Fibroblast of mammary gland (primary cell): ENCODE measurements around the gene OPCML.

ENCODE experiments used
- DNase-seq: peaks from one replicate; pipeline ENCODE4 v3.0.0-alpha.2; 2010; ENCODE audit warnings: low read depth
- H3K4me3 ChIP-seq: 2 replicates; pipeline ENCODE4 v1.5.1; 2011; ENCODE audit warnings: low read depth, mild to moderate bottlenecking, low read length, moderate library complexity; ENCODE audit not compliant: control insufficient read depth
- CTCF ChIP-seq: conservative IDR thresholded peaks from 2 replicates; pipeline ENCODE4 v1.5.1; 2011; ENCODE audit warnings: low read depth, low read length, inconsistent platforms; ENCODE audit not compliant: control insufficient read depth, insufficient read depth

OPCML gene

DNA sequence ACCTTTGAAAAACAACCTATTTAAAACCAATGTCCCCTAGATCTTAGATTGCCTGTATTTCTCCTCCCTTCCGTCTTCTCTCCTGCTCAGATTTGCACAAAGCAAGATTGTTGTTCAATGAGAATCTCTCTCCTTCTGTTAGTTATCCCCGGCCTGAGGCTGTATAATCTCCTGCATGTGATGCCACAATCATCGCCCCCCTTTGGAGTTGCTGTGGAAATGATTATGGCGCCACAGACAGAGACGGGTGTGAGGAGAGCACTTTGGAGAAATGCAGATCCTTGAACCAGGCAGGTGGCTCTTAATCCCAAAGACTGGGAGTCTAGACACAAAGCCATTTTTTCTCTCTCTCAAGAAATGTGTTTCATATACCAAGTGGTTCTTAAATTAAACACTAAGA, 941.3 kb downstream of the OPCML start:
- no peak for TF ChIP-seq CTCF
- no peak overlapping the region for H3K4me3 ChIP-seq
- DNase-seq, result no peak

DNA sequence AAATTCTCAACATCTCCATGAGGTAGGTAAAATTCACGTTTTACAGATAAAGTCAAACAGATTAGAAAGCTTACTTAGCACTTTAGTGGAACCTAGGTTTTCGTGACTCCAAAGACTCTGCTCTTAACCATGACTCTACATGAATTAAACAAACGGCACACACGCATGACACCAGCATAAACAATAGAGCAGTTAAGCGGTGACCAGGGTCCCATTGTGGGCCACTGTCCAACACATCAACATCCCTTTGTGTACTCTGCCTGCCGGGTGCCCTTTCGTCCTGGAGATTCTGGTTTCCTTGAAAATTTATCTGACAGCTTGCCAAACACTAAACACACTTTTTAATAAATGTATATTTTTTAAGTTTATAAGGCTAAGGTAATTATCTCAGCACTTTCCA, 941.7 kb downstream of the OPCML start:
- no peak for TF ChIP-seq CTCF
- DNase-seq, result no peak
- no peak overlapping the region for H3K4me3 ChIP-seq

DNA sequence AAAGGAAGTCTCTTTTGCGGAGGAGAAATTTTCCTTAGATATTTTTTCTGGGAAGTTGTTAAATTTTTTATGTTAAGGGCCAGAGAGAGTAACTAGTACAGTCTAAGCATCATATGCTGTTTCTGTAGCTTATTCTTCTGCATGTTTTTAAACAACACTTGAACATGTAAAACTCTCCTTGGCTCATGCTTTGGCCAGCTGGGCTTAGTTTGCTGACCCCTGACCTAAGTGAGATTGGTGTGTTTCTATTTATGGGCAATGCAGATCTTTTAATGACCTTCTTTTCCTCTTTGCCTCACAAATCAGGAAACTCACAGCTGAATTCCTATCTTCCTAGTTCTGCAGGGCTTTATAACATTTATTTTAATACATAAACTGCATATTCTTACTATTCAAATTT, 942.5 kb downstream of the OPCML start:
- no peak overlapping the region for H3K4me3 ChIP-seq
- no peak for TF ChIP-seq CTCF
- no peak for DNase-seq

DNA sequence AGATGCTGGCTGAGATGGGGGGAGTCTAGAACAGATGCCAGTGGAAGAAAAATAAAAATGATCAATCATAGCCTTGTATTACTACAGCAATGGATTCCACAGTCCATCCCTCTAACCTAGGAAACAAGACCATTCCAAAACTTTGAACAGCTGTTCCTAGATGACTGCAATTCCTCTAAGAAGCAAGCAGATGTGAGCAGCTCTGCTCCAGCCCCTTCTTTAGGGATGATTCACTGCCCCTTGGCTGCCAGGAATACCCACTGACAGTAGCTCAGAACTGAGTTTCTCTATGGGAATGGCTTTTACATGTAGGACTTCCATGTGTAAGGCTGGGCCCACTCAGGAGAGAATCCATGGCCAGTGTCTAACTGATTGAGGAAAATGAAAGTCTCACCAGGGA, 943.9 kb downstream of the OPCML start:
- DNase-seq, result no peak
- H3K4me3 ChIP-seq, result no peak overlapping the region
- TF ChIP-seq CTCF, result no peak

- no peak for DNase-seq
- no peak for TF ChIP-seq CTCF
- H3K4me3 ChIP-seq, result no peak overlapping the region
Observed at GRCh38 chr11:132587716-132588115, 944.6 kb downstream of the OPCML start.

DNA sequence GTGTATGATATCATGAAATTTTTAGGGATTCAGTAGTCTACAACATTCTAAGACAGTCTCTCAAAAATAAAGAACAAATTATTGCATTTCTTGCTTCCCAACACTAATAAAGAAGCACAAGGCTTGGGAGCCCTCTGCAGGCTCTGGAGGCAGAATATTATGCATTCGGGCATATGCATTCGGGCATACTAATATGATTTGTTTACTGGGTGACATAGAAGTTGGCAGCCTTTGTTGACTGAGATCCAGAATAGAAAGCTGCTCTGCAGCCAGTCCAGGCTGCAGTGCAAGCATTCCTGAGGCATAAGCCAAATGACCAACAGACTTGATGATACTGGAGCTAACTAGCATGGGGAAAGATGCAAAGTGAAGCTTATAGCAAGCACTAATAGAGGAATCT, 945.5 kb downstream of the OPCML start:
- DNase-seq, result no peak
- H3K4me3 ChIP-seq, result no peak overlapping the region
- no peak for TF ChIP-seq CTCF

DNA sequence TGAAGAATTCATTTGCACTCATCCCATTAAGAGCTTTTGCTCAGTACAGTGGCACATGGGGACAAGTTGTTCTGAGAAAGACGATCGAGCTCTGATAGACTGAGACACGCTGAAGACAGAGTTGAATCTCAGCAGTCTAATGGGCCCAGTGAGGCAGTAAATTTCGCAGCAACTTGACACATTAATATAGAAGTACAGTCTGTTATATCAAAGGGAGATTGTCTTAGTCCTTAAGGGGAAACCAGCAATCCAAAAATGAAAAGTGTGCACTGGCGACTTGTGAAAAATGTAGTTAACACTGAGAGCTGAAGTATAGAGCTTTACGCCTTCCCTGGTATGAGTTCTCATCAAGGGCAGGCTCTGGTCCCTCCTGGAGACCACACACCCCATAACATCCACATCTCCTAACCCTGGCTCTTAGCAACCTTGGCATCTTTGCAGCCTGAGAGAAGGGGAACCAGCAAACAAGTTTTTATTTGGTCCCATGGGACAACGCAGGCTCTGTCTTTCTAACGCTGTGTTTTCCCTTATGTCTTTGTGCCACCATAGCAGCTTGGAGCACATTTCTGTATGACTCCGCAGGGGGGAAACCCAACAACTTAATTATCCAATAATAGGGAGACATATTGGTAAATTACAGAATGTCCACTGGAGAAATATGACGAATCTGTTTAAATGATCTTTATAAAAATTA, 952.5 kb downstream of the OPCML start:
- H3K4me3 ChIP-seq, result no peak overlapping the region
- no peak for DNase-seq
- TF ChIP-seq CTCF, result no peak
